Coronary artery (tissue), 2 donors: ENCODE data around the gene VSIR.

ENCODE experiments used
- DNase-seq: peaks from one replicate; pipeline ENCODE4 v3.0.0-alpha.2; 2017; ENCODE audit warnings: low spot score
- H3K27ac ChIP-seq, 2 donors: fragments of 200-600 bp; sonication (generic); one replicate each; pipeline ENCODE4 v1.5.1; 2016 to 2019
- H3K4me3 ChIP-seq: fragments of 200-600 bp; sonication (generic); 2 replicates; pipeline ENCODE4 v1.5.1; 2016; ENCODE audit warnings: mild to moderate bottlenecking, moderate library complexity
- CTCF ChIP-seq: fragments of 200-600 bp; sonication (generic); IDR thresholded peaks from one replicate; pipeline ENCODE4 v1.5.1; 2019; ENCODE audit warnings: antibody characterized with exemption

VSIR gene

GRCh38 chr10:71705582-71705981 lies 67.7 kb downstream of the VSIR start:
- DNase-seq: no peak

GRCh38 chr10:71704816-71705215 lies 68.5 kb downstream of the VSIR start:
- Histone ChIP-seq H3K27ac (no peak overlapping the region), H3K4me3 (no peak overlapping the region)
- DNase-seq: no peak
- no peak for TF ChIP-seq CTCF

More at GRCh38 chr10:71705582-71705981, 67.7 kb downstream of the VSIR start:
- TF ChIP-seq CTCF: no peak
- Histone ChIP-seq H3K27ac (no peak overlapping the region), H3K4me3 (no peak overlapping the region)

GRCh38 chr10:71703577-71703976 lies 69.7 kb downstream of the VSIR start:
- TF ChIP-seq CTCF: no peak
- DNase-seq: no peak
- no peak overlapping the region for H3K27ac ChIP-seq
- no peak overlapping the region for H3K4me3 ChIP-seq

GRCh38 chr10:71701496-71702132 lies 71.7 kb downstream of the VSIR start:
- TF ChIP-seq CTCF: no peak
- no peak for DNase-seq
- Histone ChIP-seq H3K4me3 (no peak overlapping the region), H3K27ac (no peak overlapping the region)

- no peak for DNase-seq
- Histone ChIP-seq H3K27ac (no peak overlapping the region), H3K4me3 (no peak overlapping the region)
- TF ChIP-seq CTCF: no peak
Observed at GRCh38 chr10:71700731-71701368, 72.5 kb downstream of the VSIR start.

- Histone ChIP-seq H3K27ac (no peak overlapping the region), H3K4me3 (no peak overlapping the region)
- TF ChIP-seq CTCF: no peak
- DNase-seq: no peak
Observed at GRCh38 chr10:71698737-71699136, 74.6 kb downstream of the VSIR start.
